Neural progenitor cell (in vitro differentiated cells): ENCODE measurements around the gene CCDC188. TPM values are rescaled to one million over a fixed set of nuclear protein-coding genes. Genes with fewer than 3 reads are reported as not detected.

Source experiments
- DNase-seq: peaks from one replicate; pipeline ENCODE4 v3.0.0-alpha.2; 2016; ENCODE audit warnings: low spot score
- H2AFZ ChIP-seq: fragments of 200-600 bp; sonication (generic); replicated peaks from 2 replicates; pipeline ENCODE4 v1.6.1; 2016; ENCODE audit warnings: antibody characterized with exemption
- H3F3A ChIP-seq: fragments of 200-600 bp; sonication (generic); 2 replicates; pipeline ENCODE4 v1.6.1; 2016; ENCODE audit warnings: antibody characterized with exemption, low read depth
- H3K27ac ChIP-seq: fragments of 200-600 bp; sonication (generic); 2 replicates; pipeline ENCODE4 v1.5.1; 2016; ENCODE audit warnings: mild to moderate bottlenecking
- H3K27me3 ChIP-seq: fragments of 200-600 bp; sonication (generic); 2 replicates; pipeline ENCODE4 v1.6.1; 2016; ENCODE audit warnings: mild to moderate bottlenecking, moderate library complexity
- H3K36me3 ChIP-seq: fragments of 200-600 bp; sonication (generic); 2 replicates; pipeline ENCODE4 v1.5.1; 2016
- H3K4me1 ChIP-seq: fragments of 200-600 bp; sonication (generic); 2 replicates; pipeline ENCODE4 v1.6.1; 2016; ENCODE audit warnings: mixed run types
- H3K4me2 ChIP-seq: fragments of 200-600 bp; sonication (generic); 2 replicates; pipeline ENCODE4 v1.6.1; 2016
- H3K4me3 ChIP-seq: fragments of 200-600 bp; sonication (generic); 2 replicates; pipeline ENCODE4 v1.5.1; 2016
- H3K79me2 ChIP-seq: fragments of 200-600 bp; sonication (generic); 2 replicates; pipeline ENCODE4 v1.6.1; 2016; ENCODE audit warnings: low read depth
- H3K9ac ChIP-seq: fragments of 200-600 bp; sonication (generic); 2 replicates; pipeline ENCODE4 v1.6.1; 2016
- H3K9me3 ChIP-seq: fragments of 200-600 bp; sonication (generic); 2 replicates; pipeline ENCODE4 v1.5.1; 2016; ENCODE audit warnings: low read depth
- H4K20me1 ChIP-seq: fragments of 200-600 bp; sonication (generic); 2 replicates; pipeline ENCODE4 v1.6.1; 2016; ENCODE audit warnings: low read depth
- H3K27ac Mint-ChIP-seq: 3 replicates; pipeline ENCODE4 v1.8.0; 2021; ENCODE audit warnings: mixed read lengths
- H3K27me3 Mint-ChIP-seq: 2 replicates; pipeline ENCODE4 v1.8.0; 2022; ENCODE audit warnings: low read depth, mild to moderate bottlenecking, inconsistent platforms, moderate library complexity, mixed read lengths; ENCODE audit not compliant: insufficient read depth
- H3K36me3 Mint-ChIP-seq: 3 replicates; pipeline ENCODE4 v1.8.0; 2021; ENCODE audit warnings: mixed read lengths
- H3K4me1 Mint-ChIP-seq: 3 replicates; pipeline ENCODE4 v1.8.0; 2021; ENCODE audit warnings: mixed read lengths
- H3K4me3 Mint-ChIP-seq: 3 replicates; pipeline ENCODE4 v1.8.0; 2021; ENCODE audit warnings: mild to moderate bottlenecking, moderate library complexity, mixed read lengths
- H3K9me3 Mint-ChIP-seq: 3 replicates; pipeline ENCODE4 v1.8.0; 2020; ENCODE audit warnings: mixed read lengths
- CTCF ChIP-seq: fragments of 200-600 bp; sonication (generic); IDR thresholded peaks from 2 replicates; pipeline ENCODE4 v1.5.1; 2017; ENCODE audit warnings: antibody characterized with exemption, mild to moderate bottlenecking
- EZH2 ChIP-seq: fragments of 200-600 bp; sonication (generic); IDR thresholded peaks from 2 replicates; pipeline ENCODE4 v1.6.1; 2017; ENCODE audit warnings: antibody characterized with exemption, mild to moderate bottlenecking, moderate library complexity
- EZH2phosphoT487 ChIP-seq: fragments of 200-600 bp; sonication (generic); IDR thresholded peaks from 2 replicates; pipeline ENCODE4 v1.6.1; 2017; ENCODE audit warnings: antibody characterized with exemption
- total RNA-seq: library from RNA; depleted of rRNA; stranded (reverse); fragments of >200 nt; gene quantifications from 2 replicates; pipeline ENCODE4 v1.2.3, GENCODE V29; 2015; ENCODE audit warnings: low replicate concordance

Gene CCDC188
- total RNA-seq, 1 donor from 2014 or later: not detected

- Histone ChIP-seq H3K9me3 (no peaks in the 10 kb centered on the region), H3K36me3 (no peaks in the 10 kb centered on the region), H3K4me2 (no peak overlapping the region), H3K9ac (no peak overlapping the region), H3F3A (peaks cover 39% of the 10 kb centered on the region), H3K27ac (no peak overlapping the region), H3K4me1 (no peaks in the 10 kb centered on the region), H2AFZ (no peak overlapping the region), H3K4me3 (no peak overlapping the region), H3K79me2 (peaks cover 11% of the 10 kb centered on the region), H4K20me1 (peaks cover 54% of the 10 kb centered on the region), H3K27me3 (no peaks in the 10 kb centered on the region)
- H3K4me3 Mint-ChIP-seq: no peak overlapping the region
- no peak for DNase-seq
- H3K27ac Mint-ChIP-seq: no peak overlapping the region
- TF ChIP-seq CTCF (no peak), EZH2 (no peak), EZH2phosphoT487 (no peak)
- peaks cover 8% of the 10 kb centered on the region for H3K27me3 Mint-ChIP-seq
- no peaks in the 10 kb centered on the region for H3K4me1 Mint-ChIP-seq
- H3K9me3 Mint-ChIP-seq: no peaks in the 10 kb centered on the region
- peaks cover 12% of the 10 kb centered on the region for H3K36me3 Mint-ChIP-seq
These were observed 42.1 kb downstream of the CCDC188 start for GRCh38 chr22:20108757-20109230.

- H3K27ac Mint-ChIP-seq: no peak overlapping the region
- H3K9me3 Mint-ChIP-seq: no peaks in the 10 kb centered on the region
- no peaks in the 10 kb centered on the region for H3K27me3 ChIP-seq
- H3K36me3 ChIP-seq: peaks cover 5% of the 10 kb centered on the region
- no peak overlapping the region for H3K9ac ChIP-seq
- H3K4me1 Mint-ChIP-seq: no peaks in the 10 kb centered on the region
- H3K4me3 Mint-ChIP-seq: no peak overlapping the region
- H3K27ac ChIP-seq: no peak overlapping the region
- no peaks in the 10 kb centered on the region for H3K4me1 ChIP-seq
- peaks cover 60% of the 10 kb centered on the region for H4K20me1 ChIP-seq
- H2AFZ ChIP-seq: no peak overlapping the region
- peaks cover 18% of the 10 kb centered on the region for H3K79me2 ChIP-seq
- H3K4me3 ChIP-seq: no peak overlapping the region
- H3F3A ChIP-seq: peaks cover 38% of the 10 kb centered on the region
- H3K9me3 ChIP-seq: no peaks in the 10 kb centered on the region
- TF ChIP-seq EZH2phosphoT487 (no peak), CTCF (no peak), EZH2 (no peak)
- H3K27me3 Mint-ChIP-seq: peaks cover 8% of the 10 kb centered on the region
- H3K4me2 ChIP-seq: no peak overlapping the region
- peaks cover 17% of the 10 kb centered on the region for H3K36me3 Mint-ChIP-seq
- no peak for DNase-seq
These were observed 42.7 kb downstream of the CCDC188 start for GRCh38 chr22:20107951-20108756.

- peaks cover 8% of the 10 kb centered on the region for H3K27me3 Mint-ChIP-seq
- Histone ChIP-seq H3K79me2 (peaks cover 24% of the 10 kb centered on the region), H3K4me3 (no peak overlapping the region), H3K27ac (no peak overlapping the region), H3K27me3 (no peaks in the 10 kb centered on the region), H4K20me1 (peaks cover 64% of the 10 kb centered on the region), H3K9me3 (no peaks in the 10 kb centered on the region), H3K4me1 (no peaks in the 10 kb centered on the region), H3F3A (peaks cover 38% of the 10 kb centered on the region), H3K4me2 (no peak overlapping the region), H2AFZ (no peak overlapping the region), H3K9ac (no peak overlapping the region), H3K36me3 (peaks cover 8% of the 10 kb centered on the region)
- H3K4me3 Mint-ChIP-seq: no peak overlapping the region
- H3K27ac Mint-ChIP-seq: no peak overlapping the region
- no peak for TF ChIP-seq EZH2phosphoT487
- H3K36me3 Mint-ChIP-seq: peaks cover 19% of the 10 kb centered on the region
- H3K9me3 Mint-ChIP-seq: no peaks in the 10 kb centered on the region
- DNase-seq: no peak
- no peaks in the 10 kb centered on the region for H3K4me1 Mint-ChIP-seq
These were observed 43.4 kb downstream of the CCDC188 start for GRCh38 chr22:20107471-20107901.

- Histone ChIP-seq H3K9ac (no peak overlapping the region), H3K4me1 (no peaks in the 10 kb centered on the region), H3K79me2 (peaks cover 31% of the 10 kb centered on the region), H2AFZ (no peak overlapping the region), H3K27ac (no peak overlapping the region), H3K4me3 (no peak overlapping the region), H4K20me1 (peaks cover 69% of the 10 kb centered on the region), H3K4me2 (no peak overlapping the region), H3K36me3 (peaks cover 8% of the 10 kb centered on the region), H3K9me3 (no peaks in the 10 kb centered on the region), H3K27me3 (no peaks in the 10 kb centered on the region), H3F3A (peaks cover 34% of the 10 kb centered on the region)
- no peaks in the 10 kb centered on the region for H3K9me3 Mint-ChIP-seq
- DNase-seq: no peak
- H3K4me3 Mint-ChIP-seq: no peak overlapping the region
- TF ChIP-seq EZH2: no peak
- TF ChIP-seq CTCF: no peak
- TF ChIP-seq EZH2phosphoT487: no peak
- H3K27me3 Mint-ChIP-seq: peaks cover 8% of the 10 kb centered on the region
- H3K27ac Mint-ChIP-seq: no peak overlapping the region
- no peaks in the 10 kb centered on the region for H3K4me1 Mint-ChIP-seq
- peaks cover 19% of the 10 kb centered on the region for H3K36me3 Mint-ChIP-seq
These were observed 44.0 kb downstream of the CCDC188 start for GRCh38 chr22:20106849-20107237.
